ENCODE data around the gene CCDC85C. TPM values are rescaled to one million over a fixed set of nuclear protein-coding genes. Genes with fewer than 3 reads are reported as not detected.

Gene CCDC85C
- total RNA-seq, 2 experiments from 2014 or later = 6.4 to 15.0 TPM

DNA sequence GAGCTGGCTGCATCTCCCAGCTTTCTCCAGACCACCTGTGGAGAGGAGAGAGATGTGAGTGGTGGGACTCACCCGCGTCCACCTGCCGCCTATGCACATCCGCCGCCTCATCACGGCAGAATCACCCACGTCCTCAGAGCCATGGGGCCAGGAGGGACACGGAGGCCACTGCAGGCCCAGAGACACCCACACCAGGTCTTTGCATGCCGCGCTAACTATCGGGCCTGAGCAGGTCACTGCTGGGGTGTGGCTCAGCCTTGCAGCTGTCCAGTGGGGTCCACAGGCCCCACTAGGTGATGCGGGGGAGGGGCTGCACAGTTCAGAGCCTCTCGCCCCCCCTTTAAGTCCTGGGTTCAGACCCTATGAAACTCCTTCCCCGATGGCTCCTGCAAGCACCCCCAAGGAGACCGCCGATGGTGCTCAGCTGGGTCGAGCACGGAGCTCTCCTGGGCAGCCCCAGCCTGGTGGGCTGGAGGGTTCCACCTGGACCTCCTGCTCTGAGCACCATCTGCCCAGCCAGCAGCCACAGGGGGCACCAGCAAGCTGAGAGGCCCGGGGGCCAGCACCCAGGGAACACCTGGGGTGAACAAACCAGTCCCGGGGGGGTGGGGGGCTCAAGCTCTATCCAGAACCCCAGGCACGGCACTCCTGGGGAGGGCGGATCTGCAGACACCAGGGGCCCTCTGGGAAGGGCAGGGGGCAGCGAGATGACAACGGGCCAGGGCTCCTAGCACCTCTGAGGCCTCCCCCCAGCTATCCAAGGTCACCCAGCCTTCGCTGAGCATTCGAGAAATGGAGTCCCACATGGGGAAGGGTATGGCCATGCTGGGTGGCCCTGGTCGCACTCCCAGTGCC lies 88.5 kb downstream of the CCDC85C start:
- Histone ChIP-seq H3K9me2 (ENCODE audit: insufficient read depth, low read length) (no peaks in the 10 kb centered on the region), H3K4me2 (ENCODE audit: low read length) (no peak overlapping the region), H3K4me3 (ENCODE audit: low read depth, low read length, poor library complexity, severe bottlenecking) (no peak overlapping the region), H3K36me3 (ENCODE audit: insufficient read depth, low read length) (peaks cover 11% of the 10 kb centered on the region; the same call in 1 of the 2 replicates), H3K27ac (ENCODE audit: low read depth, low read length, poor library complexity, severe bottlenecking) (no peak overlapping the region), H4K20me1 (ENCODE audit: insufficient read depth, low read length) (no peaks in the 10 kb centered on the region), H3K79me2 (ENCODE audit: insufficient read depth, low read depth, low read length) (no peaks in the 10 kb centered on the region), H3K9me3 (ENCODE audit: low read length) (no peaks in the 10 kb centered on the region), H2AFZ (ENCODE audit: low read length) (no peak overlapping the region), H3K4me1 (ENCODE audit: insufficient read depth, low read length, poor library complexity, severe bottlenecking) (no peaks in the 10 kb centered on the region)
- no peak for DNase-seq (ENCODE audit: low spot score)
- no peak for TF ChIP-seq EZH2phosphoT487 (IDR thresholded peaks at IDR 0.05; ENCODE audit: borderline replicate concordance, low read depth, low read length)
- TF ChIP-seq, protein P1, sequence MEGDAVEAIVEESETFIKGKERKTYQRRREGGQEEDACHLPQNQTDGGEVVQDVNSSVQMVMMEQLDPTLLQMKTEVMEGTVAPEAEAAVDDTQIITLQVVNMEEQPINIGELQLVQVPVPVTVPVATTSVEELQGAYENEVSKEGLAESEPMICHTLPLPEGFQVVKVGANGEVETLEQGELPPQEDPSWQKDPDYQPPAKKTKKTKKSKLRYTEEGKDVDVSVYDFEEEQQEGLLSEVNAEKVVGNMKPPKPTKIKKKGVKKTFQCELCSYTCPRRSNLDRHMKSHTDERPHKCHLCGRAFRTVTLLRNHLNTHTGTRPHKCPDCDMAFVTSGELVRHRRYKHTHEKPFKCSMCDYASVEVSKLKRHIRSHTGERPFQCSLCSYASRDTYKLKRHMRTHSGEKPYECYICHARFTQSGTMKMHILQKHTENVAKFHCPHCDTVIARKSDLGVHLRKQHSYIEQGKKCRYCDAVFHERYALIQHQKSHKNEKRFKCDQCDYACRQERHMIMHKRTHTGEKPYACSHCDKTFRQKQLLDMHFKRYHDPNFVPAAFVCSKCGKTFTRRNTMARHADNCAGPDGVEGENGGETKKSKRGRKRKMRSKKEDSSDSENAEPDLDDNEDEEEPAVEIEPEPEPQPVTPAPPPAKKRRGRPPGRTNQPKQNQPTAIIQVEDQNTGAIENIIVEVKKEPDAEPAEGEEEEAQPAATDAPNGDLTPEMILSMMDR (conservative IDR thresholded peaks at IDR 0.05; ENCODE audit: low read length) = no peak
- no TSS peak for BruUV-seq (replicated peaks)
- intact Hi-C loops (cut with micrococcal nuclease; ENCODE audit: unreplicated experiment) = loop anchor here (5.0 kb wide), 1 partner anchor 217 kb away; no protein-coding TSS in a partner anchor
- ChIA-PET POLR2A (no interaction called here), CTCF (ENCODE audit: unreplicated experiment) (interaction anchor here (0.5 kb wide), 1 partner anchor 94 kb away, joined by 3 read pairs; no protein-coding TSS in a partner anchor)

DNA sequence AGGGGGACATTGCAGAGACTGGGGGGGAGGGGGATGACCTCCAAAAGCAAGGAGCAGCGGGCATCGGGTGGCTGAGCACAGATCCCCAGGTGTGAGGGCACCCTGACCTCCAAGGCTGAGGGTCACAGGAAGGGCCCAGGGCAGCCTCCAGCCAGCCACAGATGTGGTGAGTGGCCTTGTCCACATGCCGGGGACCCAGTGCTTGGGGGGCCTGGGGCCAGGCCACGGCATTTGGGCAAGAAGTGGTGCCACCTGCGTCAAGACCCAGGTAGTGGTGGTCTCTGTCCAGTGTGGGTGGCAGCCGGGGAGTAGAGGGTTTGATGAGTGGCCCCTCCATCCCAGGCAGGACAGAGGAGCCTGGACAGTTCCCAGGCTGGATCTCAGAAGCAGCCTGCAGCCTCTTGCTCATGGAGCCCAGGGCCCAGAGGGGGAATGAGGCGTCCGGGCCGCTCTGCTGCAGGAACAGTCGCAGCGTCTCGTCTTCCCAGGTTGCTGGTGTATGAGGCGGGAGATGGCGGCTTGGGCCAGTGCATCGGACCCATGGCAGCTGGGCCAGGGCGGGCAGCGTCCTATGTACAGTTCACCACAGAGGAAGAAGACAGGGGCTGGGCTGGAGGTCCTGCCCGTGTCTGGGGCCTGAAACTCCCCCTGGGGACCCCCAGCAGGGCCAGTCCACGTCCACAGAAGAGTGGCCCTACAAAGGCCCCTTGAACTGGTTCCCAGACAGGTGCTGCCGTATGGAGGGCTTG lies 89.3 kb downstream of the CCDC85C start:
- no TSS peak for BruUV-seq (replicated peaks)
- Histone ChIP-seq H2AFZ (ENCODE audit: low read length) (no peak overlapping the region), H3K27ac (ENCODE audit: low read depth, low read length, poor library complexity, severe bottlenecking) (no peak overlapping the region), H4K20me1 (ENCODE audit: insufficient read depth, low read length) (no peaks in the 10 kb centered on the region), H3K36me3 (ENCODE audit: insufficient read depth, low read length) (peaks cover 14% of the 10 kb centered on the region; the same call in 1 of the 2 replicates), H3K4me1 (ENCODE audit: insufficient read depth, low read length, poor library complexity, severe bottlenecking) (no peaks in the 10 kb centered on the region), H3K4me3 (ENCODE audit: low read depth, low read length, poor library complexity, severe bottlenecking) (no peak overlapping the region), H3K4me2 (ENCODE audit: low read length) (no peak overlapping the region), H3K9me3 (ENCODE audit: low read length) (no peaks in the 10 kb centered on the region), H3K9me2 (ENCODE audit: insufficient read depth, low read length) (no peaks in the 10 kb centered on the region), H3K79me2 (ENCODE audit: insufficient read depth, low read depth, low read length) (no peaks in the 10 kb centered on the region)
- CTCF ChIA-PET (ENCODE audit: unreplicated experiment) = interaction anchor here (0.5 kb wide), 1 partner anchor 94 kb away, joined by 3 read pairs; no protein-coding TSS in a partner anchor
- TF ChIP-seq EZH2phosphoT487 (IDR thresholded peaks at IDR 0.05; ENCODE audit: borderline replicate concordance, low read depth, low read length) = no peak
- TF ChIP-seq, protein P1 (conservative IDR thresholded peaks at IDR 0.05; ENCODE audit: low read length) = no peak
- POLR2A ChIA-PET = no interaction called here
- DNase-seq (ENCODE audit: low spot score) = no peak
- intact Hi-C loops (cut with micrococcal nuclease; ENCODE audit: unreplicated experiment) = loop anchor here (5.0 kb wide), 1 partner anchor 218 kb away; no protein-coding TSS in a partner anchor

Data from OCI-LY7 (cell line).